Neural progenitor cell (in vitro differentiated cells): ENCODE measurements around the gene ABCA7. TPM values are rescaled to one million over a fixed set of nuclear protein-coding genes. Genes with fewer than 3 reads are reported as not detected.
A peak's percentile ranks its signal among the peaks of the same experiment; 100 is the strongest.

Experiments used
- DNase-seq: peaks from one replicate; pipeline ENCODE4 v3.0.0-alpha.2; 2016; ENCODE audit warnings: low spot score
- H2AFZ ChIP-seq: fragments of 200-600 bp; sonication (generic); replicated peaks from 2 replicates; pipeline ENCODE4 v1.6.1; 2016; ENCODE audit warnings: antibody characterized with exemption
- H3F3A ChIP-seq: fragments of 200-600 bp; sonication (generic); 2 replicates; pipeline ENCODE4 v1.6.1; 2016; ENCODE audit warnings: antibody characterized with exemption, low read depth
- H3K27ac ChIP-seq: fragments of 200-600 bp; sonication (generic); 2 replicates; pipeline ENCODE4 v1.5.1; 2016; ENCODE audit warnings: mild to moderate bottlenecking
- H3K27me3 ChIP-seq: fragments of 200-600 bp; sonication (generic); 2 replicates; pipeline ENCODE4 v1.6.1; 2016; ENCODE audit warnings: mild to moderate bottlenecking, moderate library complexity
- H3K36me3 ChIP-seq: fragments of 200-600 bp; sonication (generic); 2 replicates; pipeline ENCODE4 v1.5.1; 2016
- H3K4me1 ChIP-seq: fragments of 200-600 bp; sonication (generic); 2 replicates; pipeline ENCODE4 v1.6.1; 2016; ENCODE audit warnings: mixed run types
- H3K4me2 ChIP-seq: fragments of 200-600 bp; sonication (generic); 2 replicates; pipeline ENCODE4 v1.6.1; 2016
- H3K4me3 ChIP-seq: fragments of 200-600 bp; sonication (generic); 2 replicates; pipeline ENCODE4 v1.5.1; 2016
- H3K79me2 ChIP-seq: fragments of 200-600 bp; sonication (generic); 2 replicates; pipeline ENCODE4 v1.6.1; 2016; ENCODE audit warnings: low read depth
- H3K9ac ChIP-seq: fragments of 200-600 bp; sonication (generic); 2 replicates; pipeline ENCODE4 v1.6.1; 2016
- H3K9me3 ChIP-seq: fragments of 200-600 bp; sonication (generic); 2 replicates; pipeline ENCODE4 v1.5.1; 2016; ENCODE audit warnings: low read depth
- H4K20me1 ChIP-seq: fragments of 200-600 bp; sonication (generic); 2 replicates; pipeline ENCODE4 v1.6.1; 2016; ENCODE audit warnings: low read depth
- H3K27ac Mint-ChIP-seq: 3 replicates; pipeline ENCODE4 v1.8.0; 2021; ENCODE audit warnings: mixed read lengths
- H3K27me3 Mint-ChIP-seq: 2 replicates; pipeline ENCODE4 v1.8.0; 2022; ENCODE audit warnings: low read depth, mild to moderate bottlenecking, inconsistent platforms, moderate library complexity, mixed read lengths; ENCODE audit not compliant: insufficient read depth
- H3K36me3 Mint-ChIP-seq: 3 replicates; pipeline ENCODE4 v1.8.0; 2021; ENCODE audit warnings: mixed read lengths
- H3K4me1 Mint-ChIP-seq: 3 replicates; pipeline ENCODE4 v1.8.0; 2021; ENCODE audit warnings: mixed read lengths
- H3K4me3 Mint-ChIP-seq: 3 replicates; pipeline ENCODE4 v1.8.0; 2021; ENCODE audit warnings: mild to moderate bottlenecking, moderate library complexity, mixed read lengths
- H3K9me3 Mint-ChIP-seq: 3 replicates; pipeline ENCODE4 v1.8.0; 2020; ENCODE audit warnings: mixed read lengths
- EZH2 ChIP-seq: fragments of 200-600 bp; sonication (generic); IDR thresholded peaks from 2 replicates; pipeline ENCODE4 v1.6.1; 2017; ENCODE audit warnings: antibody characterized with exemption, mild to moderate bottlenecking, moderate library complexity
- EZH2phosphoT487 ChIP-seq: fragments of 200-600 bp; sonication (generic); IDR thresholded peaks from 2 replicates; pipeline ENCODE4 v1.6.1; 2017; ENCODE audit warnings: antibody characterized with exemption
- total RNA-seq: library from RNA; depleted of rRNA; stranded (reverse); fragments of >200 nt; gene quantifications from 2 replicates; pipeline ENCODE4 v1.2.3, GENCODE V29; 2015; ENCODE audit warnings: low replicate concordance
- TF ChIP-seq, protein P1 (sequence below): fragments of 200-600 bp; sonication (generic); IDR thresholded peaks from 2 replicates; pipeline ENCODE4 v1.5.1; 2017; ENCODE audit warnings: antibody characterized with exemption, mild to moderate bottlenecking

Gene ABCA7
- total RNA-seq, 1 donor from 2014 or later: 1.4 TPM

DNA sequence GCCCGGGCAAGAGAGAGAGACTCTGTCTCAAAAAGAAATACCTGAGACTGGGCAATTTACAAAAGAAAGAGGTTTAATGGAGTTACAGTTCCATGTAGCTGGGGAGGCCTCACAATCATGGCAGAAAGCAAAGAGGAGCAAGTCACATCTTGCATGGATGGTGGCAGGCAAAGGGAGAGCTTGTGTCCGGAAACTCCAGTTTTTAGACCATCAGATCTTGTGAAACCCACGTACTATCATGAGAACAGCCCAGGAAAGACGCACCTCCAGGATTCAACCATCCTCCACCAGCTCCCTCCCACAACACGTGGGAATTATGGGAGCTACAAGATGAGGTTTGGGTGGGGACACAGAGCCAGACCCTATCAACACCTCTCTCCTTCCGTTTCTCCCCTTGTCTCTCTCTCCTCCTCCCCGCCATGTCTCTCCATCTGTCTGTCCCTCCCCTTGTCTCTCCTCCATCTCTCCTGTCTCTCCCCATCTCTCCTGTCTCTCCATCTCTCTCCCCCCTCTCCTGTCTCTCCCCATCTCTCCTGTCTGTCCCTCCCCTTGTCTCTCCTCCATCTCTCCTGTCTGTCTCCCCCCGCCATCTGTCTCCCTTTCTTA, 45.2 kb downstream of the ABCA7 start:
- no peak overlapping the region for H3K9ac ChIP-seq
- no peak for DNase-seq
- H3K4me1 ChIP-seq: peaks cover 10% of the 10 kb centered on the region
- no peak overlapping the region for H3K27ac ChIP-seq
- H3K4me1 Mint-ChIP-seq: peaks cover 2% of the 10 kb centered on the region
- peak overlapping the region; percentile 36 for H3K4me3 Mint-ChIP-seq
- no peaks in the 10 kb centered on the region for H3K9me3 Mint-ChIP-seq
- H3K79me2 ChIP-seq: no peaks in the 10 kb centered on the region
- no peak overlapping the region for H3K4me2 ChIP-seq
- peaks cover 22% of the 10 kb centered on the region for H3F3A ChIP-seq
- H3K27ac Mint-ChIP-seq: peak overlapping the region; percentile 16
- no peaks in the 10 kb centered on the region for H3K9me3 ChIP-seq
- no peak for TF ChIP-seq EZH2phosphoT487
- TF ChIP-seq EZH2: no peak
- TF ChIP-seq, protein P1, sequence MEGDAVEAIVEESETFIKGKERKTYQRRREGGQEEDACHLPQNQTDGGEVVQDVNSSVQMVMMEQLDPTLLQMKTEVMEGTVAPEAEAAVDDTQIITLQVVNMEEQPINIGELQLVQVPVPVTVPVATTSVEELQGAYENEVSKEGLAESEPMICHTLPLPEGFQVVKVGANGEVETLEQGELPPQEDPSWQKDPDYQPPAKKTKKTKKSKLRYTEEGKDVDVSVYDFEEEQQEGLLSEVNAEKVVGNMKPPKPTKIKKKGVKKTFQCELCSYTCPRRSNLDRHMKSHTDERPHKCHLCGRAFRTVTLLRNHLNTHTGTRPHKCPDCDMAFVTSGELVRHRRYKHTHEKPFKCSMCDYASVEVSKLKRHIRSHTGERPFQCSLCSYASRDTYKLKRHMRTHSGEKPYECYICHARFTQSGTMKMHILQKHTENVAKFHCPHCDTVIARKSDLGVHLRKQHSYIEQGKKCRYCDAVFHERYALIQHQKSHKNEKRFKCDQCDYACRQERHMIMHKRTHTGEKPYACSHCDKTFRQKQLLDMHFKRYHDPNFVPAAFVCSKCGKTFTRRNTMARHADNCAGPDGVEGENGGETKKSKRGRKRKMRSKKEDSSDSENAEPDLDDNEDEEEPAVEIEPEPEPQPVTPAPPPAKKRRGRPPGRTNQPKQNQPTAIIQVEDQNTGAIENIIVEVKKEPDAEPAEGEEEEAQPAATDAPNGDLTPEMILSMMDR: no peak
- H2AFZ ChIP-seq: no peak overlapping the region
- H3K27me3 Mint-ChIP-seq: peaks cover 2% of the 10 kb centered on the region
- no peaks in the 10 kb centered on the region for H3K36me3 ChIP-seq
- peaks cover 23% of the 10 kb centered on the region for H4K20me1 ChIP-seq
- peaks cover 7% of the 10 kb centered on the region for H3K36me3 Mint-ChIP-seq
- H3K4me3 ChIP-seq: no peak overlapping the region
- H3K27me3 ChIP-seq: peaks cover 4% of the 10 kb centered on the region

DNA sequence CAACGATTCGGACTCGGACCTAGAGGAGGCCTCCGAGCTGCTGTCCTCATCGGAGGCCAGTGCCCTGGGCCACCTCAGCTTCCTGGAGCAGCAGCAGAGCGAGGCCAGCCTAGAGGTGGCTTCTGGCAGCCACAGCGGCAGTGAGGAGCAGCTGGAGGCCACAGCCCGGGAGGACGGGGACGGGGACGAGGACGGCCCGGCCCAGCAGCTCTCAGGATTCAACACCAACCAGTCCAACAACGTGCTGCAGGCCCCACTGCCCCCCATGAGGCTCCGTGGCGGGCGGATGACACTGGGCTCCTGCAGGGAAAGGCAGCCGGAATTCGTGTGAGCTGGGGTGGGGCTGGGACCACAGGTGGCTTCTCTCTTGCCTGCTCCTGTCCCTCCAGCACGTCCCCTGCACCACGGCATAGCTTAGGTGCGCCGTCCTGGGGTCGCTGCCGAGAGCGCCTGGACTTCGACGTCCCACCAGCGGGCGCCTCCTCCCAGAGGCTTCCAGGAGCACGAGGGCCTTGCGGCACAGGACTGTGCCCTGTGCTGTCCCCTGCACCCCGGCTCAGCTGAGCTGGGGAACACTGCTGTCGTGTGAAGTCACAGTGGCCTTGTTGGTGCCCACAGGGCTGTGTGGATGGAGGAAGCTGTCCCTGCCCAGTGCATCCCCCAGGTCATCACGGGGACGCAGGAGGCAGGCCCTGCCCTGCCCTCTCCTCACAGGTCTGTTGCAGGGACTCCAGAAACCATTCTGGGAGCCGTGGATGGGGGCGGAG, 46.0 kb downstream of the ABCA7 start:
- peaks cover 2% of the 10 kb centered on the region for H3K27me3 Mint-ChIP-seq

DNA sequence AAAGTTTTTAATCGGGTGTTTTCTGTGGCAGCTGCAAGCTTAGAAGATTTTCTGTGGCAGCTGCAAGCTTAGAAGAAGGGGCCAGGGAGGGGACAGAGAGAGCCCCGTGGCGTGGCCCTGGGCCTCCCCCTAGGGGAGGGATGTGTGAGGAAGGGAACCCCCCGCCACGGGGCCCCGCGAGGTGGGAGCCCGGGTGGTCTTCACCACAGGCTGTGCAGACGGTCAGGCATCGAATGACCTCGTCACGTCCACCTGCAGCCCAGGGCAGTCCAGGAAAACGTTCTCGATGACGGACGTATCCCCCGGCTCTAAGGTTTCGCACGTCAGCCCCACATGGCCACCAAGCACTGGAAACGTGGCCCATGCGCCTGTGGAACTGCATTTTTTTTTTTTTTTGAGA, 46.7 kb downstream of the ABCA7 start:
- H3K9me3 ChIP-seq: no peaks in the 10 kb centered on the region
- Mint-ChIP-seq H3K9me3 (no peaks in the 10 kb centered on the region), H3K27me3 (peaks cover 2% of the 10 kb centered on the region), H3K36me3 (peaks cover 7% of the 10 kb centered on the region), H3K27ac (no peak overlapping the region), H3K4me1 (peaks cover 2% of the 10 kb centered on the region), H3K4me3 (no peak overlapping the region)
- peaks cover 7% of the 10 kb centered on the region for H3K4me1 ChIP-seq
- no peak overlapping the region for H3K4me3 ChIP-seq
- no peaks in the 10 kb centered on the region for H3K36me3 ChIP-seq
- H4K20me1 ChIP-seq: peaks cover 14% of the 10 kb centered on the region
- H3F3A ChIP-seq: peaks cover 12% of the 10 kb centered on the region
- H2AFZ ChIP-seq: no peak overlapping the region
- no peaks in the 10 kb centered on the region for H3K79me2 ChIP-seq
- TF ChIP-seq EZH2 (no peak), EZH2phosphoT487 (no peak)
- TF ChIP-seq, protein P1: no peak
- H3K4me2 ChIP-seq: no peak overlapping the region
- H3K27ac ChIP-seq: no peak overlapping the region
- H3K9ac ChIP-seq: no peak overlapping the region
- H3K27me3 ChIP-seq: no peaks in the 10 kb centered on the region
- DNase-seq: no peak

More for the DNA sequence above, 46.0 kb downstream of the ABCA7 start:
- Histone ChIP-seq H2AFZ (no peak overlapping the region), H3K79me2 (no peaks in the 10 kb centered on the region), H3F3A (peaks cover 20% of the 10 kb centered on the region), H3K4me3 (no peak overlapping the region), H3K9me3 (no peaks in the 10 kb centered on the region), H3K4me1 (peaks cover 10% of the 10 kb centered on the region), H3K27me3 (peaks cover 4% of the 10 kb centered on the region), H3K36me3 (no peaks in the 10 kb centered on the region), H3K27ac (no peak overlapping the region), H3K9ac (no peak overlapping the region), H4K20me1 (peaks cover 21% of the 10 kb centered on the region), H3K4me2 (no peak overlapping the region)
- peaks cover 7% of the 10 kb centered on the region for H3K36me3 Mint-ChIP-seq
- TF ChIP-seq EZH2phosphoT487 (no peak), EZH2 (no peak)
- TF ChIP-seq, protein P1: no peak
- H3K4me3 Mint-ChIP-seq: no peak overlapping the region
- no peak overlapping the region for H3K27ac Mint-ChIP-seq
- DNase-seq: no peak
- peaks cover 2% of the 10 kb centered on the region for H3K4me1 Mint-ChIP-seq
- H3K9me3 Mint-ChIP-seq: no peaks in the 10 kb centered on the region
